Measurements from ENCODE around the gene GAA.

Gene GAA

DNA sequence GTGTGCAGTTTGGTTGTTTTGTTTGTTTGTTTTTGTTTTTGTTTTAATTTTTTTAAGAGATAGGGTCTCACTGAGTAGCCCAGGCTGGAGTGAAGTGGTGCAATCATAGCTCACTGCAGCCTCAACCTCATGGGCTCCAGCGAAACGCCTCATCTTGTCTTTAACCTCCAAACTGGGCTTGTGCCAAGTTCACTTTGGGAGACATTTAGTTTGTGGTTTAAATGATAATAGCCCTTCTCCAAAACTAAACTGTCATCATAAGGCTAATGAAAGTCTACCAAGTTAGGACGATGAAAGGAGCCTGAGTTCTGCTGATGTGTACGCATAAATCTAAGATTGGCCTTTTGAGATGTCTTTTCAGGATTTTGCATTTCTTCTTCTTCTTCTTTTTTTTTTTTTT, 62.0 kb downstream of the GAA start:
- Histone ChIP-seq H3K4me3 (no peak overlapping the region), H3K9ac (ENCODE audit: insufficient read length) (no peak overlapping the region), H3K27ac (no peak overlapping the region), H3K36me3 (ENCODE audit: insufficient read depth, low read length) (no peaks in the 10 kb centered on the region), H3K9me3 (ENCODE audit: low read depth, low read length) (no peaks in the 10 kb centered on the region)
- TF ChIP-seq EZH2 (IDR thresholded peaks at IDR 0.05), result no peak
- TF ChIP-seq POLR2AphosphoS5 (IDR thresholded peaks at IDR 0.05; ENCODE audit: borderline replicate concordance, low read depth, low read length), result no peak
- no peak for TF ChIP-seq FOXP2 (optimal IDR thresholded peaks at IDR 0.05; ENCODE audit: control extremely low read depth, extremely low read length, insufficient read depth)
- no peak for DNase-seq (ENCODE audit: low read depth, low spot score)

DNA sequence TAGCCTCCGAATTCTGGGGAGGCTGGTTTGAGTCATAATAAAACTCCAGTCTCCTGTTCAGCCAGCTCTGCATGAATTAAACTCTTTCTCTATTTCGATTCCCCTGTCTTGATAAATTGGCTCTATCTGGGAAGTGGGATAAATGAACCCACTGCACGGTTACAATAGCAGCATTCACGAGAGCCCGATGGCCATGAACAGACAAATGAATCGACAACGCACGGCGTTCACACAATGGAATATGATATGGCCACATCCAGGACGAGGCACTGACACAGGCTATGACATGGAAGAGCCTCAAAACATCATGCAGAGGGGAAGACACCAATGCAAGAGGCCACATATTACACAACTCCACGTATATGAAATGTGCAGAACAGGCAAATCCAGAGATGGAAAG, 62.8 kb downstream of the GAA start:
- H3K36me3 ChIP-seq (ENCODE audit: insufficient read depth, low read length), result no peaks in the 10 kb centered on the region

GRCh38 chr17:80166446-80166845, 65.1 kb downstream of the GAA start:
- no peak for DNase-seq (ENCODE audit: low read depth, low spot score)
- Histone ChIP-seq H3K9ac (ENCODE audit: insufficient read length) (no peak overlapping the region), H3K4me3 (no peak overlapping the region), H3K27ac (no peak overlapping the region), H3K9me3 (ENCODE audit: low read depth, low read length) (no peaks in the 10 kb centered on the region), H3K36me3 (ENCODE audit: insufficient read depth, low read length) (no peaks in the 10 kb centered on the region)
- no peak for TF ChIP-seq FOXP2 (optimal IDR thresholded peaks at IDR 0.05; ENCODE audit: control extremely low read depth, extremely low read length, insufficient read depth)
- TF ChIP-seq POLR2AphosphoS5 (IDR thresholded peaks at IDR 0.05; ENCODE audit: borderline replicate concordance, low read depth, low read length), result no peak
- no peak for TF ChIP-seq EZH2 (IDR thresholded peaks at IDR 0.05)

More for the DNA sequence above, 62.8 kb downstream of the GAA start:
- no peak overlapping the region for H3K27ac ChIP-seq
- no peak for DNase-seq (ENCODE audit: low read depth, low spot score)
- H3K9me3 ChIP-seq (ENCODE audit: low read depth, low read length), result no peaks in the 10 kb centered on the region
- H3K9ac ChIP-seq (ENCODE audit: insufficient read length), result no peak overlapping the region
- TF ChIP-seq FOXP2 (optimal IDR thresholded peaks at IDR 0.05; ENCODE audit: control extremely low read depth, extremely low read length, insufficient read depth), result no peak
- TF ChIP-seq POLR2AphosphoS5 (IDR thresholded peaks at IDR 0.05; ENCODE audit: borderline replicate concordance, low read depth, low read length), result no peak
- no peak for TF ChIP-seq EZH2 (IDR thresholded peaks at IDR 0.05)
- no peak overlapping the region for H3K4me3 ChIP-seq

- Histone ChIP-seq H3K4me3 (no peak overlapping the region), H3K27ac (no peak overlapping the region), H3K9ac (ENCODE audit: insufficient read length) (no peak overlapping the region), H3K9me3 (ENCODE audit: low read depth, low read length) (no peaks in the 10 kb centered on the region), H3K36me3 (ENCODE audit: insufficient read depth, low read length) (no peaks in the 10 kb centered on the region)
- DNase-seq (ENCODE audit: low read depth, low spot score), result no peak
- no peak for TF ChIP-seq FOXP2 (optimal IDR thresholded peaks at IDR 0.05; ENCODE audit: control extremely low read depth, extremely low read length, insufficient read depth)
- no peak for TF ChIP-seq EZH2 (IDR thresholded peaks at IDR 0.05)
- TF ChIP-seq POLR2AphosphoS5 (IDR thresholded peaks at IDR 0.05; ENCODE audit: borderline replicate concordance, low read depth, low read length), result no peak
Measured at GRCh38 chr17:80168371-80168770, 67.0 kb downstream of the GAA start.

GRCh38 chr17:80169107-80169506, 67.7 kb downstream of the GAA start:
- Histone ChIP-seq H3K9ac (ENCODE audit: insufficient read length) (no peak overlapping the region), H3K4me3 (no peak overlapping the region), H3K9me3 (ENCODE audit: low read depth, low read length) (no peaks in the 10 kb centered on the region), H3K36me3 (ENCODE audit: insufficient read depth, low read length) (no peaks in the 10 kb centered on the region), H3K27ac (no peak overlapping the region)
- DNase-seq (ENCODE audit: low read depth, low spot score), result no peak
- no peak for TF ChIP-seq EZH2 (IDR thresholded peaks at IDR 0.05)
- no peak for TF ChIP-seq FOXP2 (optimal IDR thresholded peaks at IDR 0.05; ENCODE audit: control extremely low read depth, extremely low read length, insufficient read depth)
- TF ChIP-seq POLR2AphosphoS5 (IDR thresholded peaks at IDR 0.05; ENCODE audit: borderline replicate concordance, low read depth, low read length), result no peak
